Activated CD8-positive, alpha-beta T cell treated with anti-CD3 and anti-CD28 coated beads for 36 hours (primary cell): Measurements from ENCODE around the gene CHD6. TPM values are rescaled to one million over a fixed set of nuclear protein-coding genes. Genes with fewer than 3 reads are reported as not detected.

ENCODE experiments used
- ATAC-seq: fragments of 200-7000 bp; cut with Tn5 transposase; one replicate; pipeline ENCODE4 v1.10.0; 2021; ENCODE audit warnings: mild to moderate bottlenecking, moderate library complexity
- CTCF ChIA-PET: fragments of 350-600 bp; sonication (Branson Sonifier 250); formaldehyde crosslinking; loops from one replicate; lab custom pipeline; 2021; ENCODE audit warnings: antibody characterized with exemption; lab: Charles Lee
- POLR2A ChIA-PET: fragments of 350-600 bp; sonication (Branson Sonifier 250); formaldehyde crosslinking; loops from one replicate; lab custom pipeline; 2021; ENCODE audit warnings: antibody characterized with exemption; lab: Charles Lee
- DNase-seq: peaks from one replicate; pipeline ENCODE4 v3.0.0-alpha.2; 2020
- H3K27ac Mint-ChIP-seq: one replicate; pipeline ENCODE4 v1.8.0; 2021; ENCODE audit warnings: mild to moderate bottlenecking, mixed read lengths
- H3K27me3 Mint-ChIP-seq: one replicate; pipeline ENCODE4 v1.8.0; 2021; ENCODE audit warnings: mixed read lengths
- H3K36me3 Mint-ChIP-seq: one replicate; pipeline ENCODE4 v1.8.0; 2021; ENCODE audit warnings: low read depth, mixed read lengths
- H3K4me1 Mint-ChIP-seq: one replicate; pipeline ENCODE4 v1.8.0; 2021; ENCODE audit warnings: low read depth, mixed read lengths
- H3K4me3 Mint-ChIP-seq: one replicate; pipeline ENCODE4 v1.8.0; 2021; ENCODE audit warnings: mild to moderate bottlenecking, moderate library complexity, mixed read lengths
- H3K9me3 Mint-ChIP-seq: one replicate; pipeline ENCODE4 v1.8.0; 2021; ENCODE audit warnings: mixed read lengths
- intact Hi-C: fragments of 100-400 bp; cut with micrococcal nuclease; formaldehyde crosslinking; loops from one replicate; pipeline ENCODE4 v1.10.0; 2022
- total RNA-seq, 2 experiments: library from RNA; stranded (reverse); gene quantifications; one replicate each; pipeline ENCODE4 v1.2.3, GENCODE V29; 2021
- TF ChIP-seq, protein P1 (sequence below): fragments of 200-600 bp; IDR thresholded peaks from one replicate; pipeline ENCODE4 v1.8.0; 2022; ENCODE audit warnings: antibody characterized with exemption, mild to moderate bottlenecking

The CHD6 gene
- total RNA-seq, 2 experiments from 2014 or later: 25.4 to 28.2 TPM

DNA sequence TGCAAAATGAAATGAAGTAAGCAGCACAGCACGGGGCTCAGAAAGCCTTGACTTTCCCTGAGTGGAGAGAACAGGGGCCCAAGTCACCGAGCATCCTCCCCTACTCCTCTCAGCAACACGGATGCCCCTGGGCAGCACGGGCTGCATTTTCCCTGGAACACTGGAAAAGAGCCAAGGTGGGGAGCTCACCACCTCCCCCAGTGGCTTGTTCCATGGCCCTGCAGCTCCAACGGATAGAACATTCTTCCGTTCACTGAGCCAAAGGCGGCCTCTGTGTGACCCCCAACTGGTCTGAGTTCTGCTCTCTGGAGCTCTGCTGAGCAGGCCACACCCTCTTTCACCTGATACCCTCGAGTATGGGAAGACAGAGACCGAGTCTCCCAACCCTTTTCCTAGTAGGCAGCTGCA lies 230.7 kb downstream of the CHD6 start:
- H3K27me3 Mint-ChIP-seq: peaks cover 2% of the 10 kb centered on the region
- H3K36me3 Mint-ChIP-seq: no peaks in the 10 kb centered on the region
- intact Hi-C loops: no loop called here
- CTCF ChIA-PET: no interaction called here
- H3K4me3 Mint-ChIP-seq: no peak overlapping the region
- POLR2A ChIA-PET: no interaction called here
- no peaks in the 10 kb centered on the region for H3K4me1 Mint-ChIP-seq
- DNase-seq: no peak
- no peaks in the 10 kb centered on the region for H3K9me3 Mint-ChIP-seq
- ATAC-seq: no peak
- no peak overlapping the region for H3K27ac Mint-ChIP-seq
- TF ChIP-seq, protein P1, sequence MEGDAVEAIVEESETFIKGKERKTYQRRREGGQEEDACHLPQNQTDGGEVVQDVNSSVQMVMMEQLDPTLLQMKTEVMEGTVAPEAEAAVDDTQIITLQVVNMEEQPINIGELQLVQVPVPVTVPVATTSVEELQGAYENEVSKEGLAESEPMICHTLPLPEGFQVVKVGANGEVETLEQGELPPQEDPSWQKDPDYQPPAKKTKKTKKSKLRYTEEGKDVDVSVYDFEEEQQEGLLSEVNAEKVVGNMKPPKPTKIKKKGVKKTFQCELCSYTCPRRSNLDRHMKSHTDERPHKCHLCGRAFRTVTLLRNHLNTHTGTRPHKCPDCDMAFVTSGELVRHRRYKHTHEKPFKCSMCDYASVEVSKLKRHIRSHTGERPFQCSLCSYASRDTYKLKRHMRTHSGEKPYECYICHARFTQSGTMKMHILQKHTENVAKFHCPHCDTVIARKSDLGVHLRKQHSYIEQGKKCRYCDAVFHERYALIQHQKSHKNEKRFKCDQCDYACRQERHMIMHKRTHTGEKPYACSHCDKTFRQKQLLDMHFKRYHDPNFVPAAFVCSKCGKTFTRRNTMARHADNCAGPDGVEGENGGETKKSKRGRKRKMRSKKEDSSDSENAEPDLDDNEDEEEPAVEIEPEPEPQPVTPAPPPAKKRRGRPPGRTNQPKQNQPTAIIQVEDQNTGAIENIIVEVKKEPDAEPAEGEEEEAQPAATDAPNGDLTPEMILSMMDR: no peak

DNA sequence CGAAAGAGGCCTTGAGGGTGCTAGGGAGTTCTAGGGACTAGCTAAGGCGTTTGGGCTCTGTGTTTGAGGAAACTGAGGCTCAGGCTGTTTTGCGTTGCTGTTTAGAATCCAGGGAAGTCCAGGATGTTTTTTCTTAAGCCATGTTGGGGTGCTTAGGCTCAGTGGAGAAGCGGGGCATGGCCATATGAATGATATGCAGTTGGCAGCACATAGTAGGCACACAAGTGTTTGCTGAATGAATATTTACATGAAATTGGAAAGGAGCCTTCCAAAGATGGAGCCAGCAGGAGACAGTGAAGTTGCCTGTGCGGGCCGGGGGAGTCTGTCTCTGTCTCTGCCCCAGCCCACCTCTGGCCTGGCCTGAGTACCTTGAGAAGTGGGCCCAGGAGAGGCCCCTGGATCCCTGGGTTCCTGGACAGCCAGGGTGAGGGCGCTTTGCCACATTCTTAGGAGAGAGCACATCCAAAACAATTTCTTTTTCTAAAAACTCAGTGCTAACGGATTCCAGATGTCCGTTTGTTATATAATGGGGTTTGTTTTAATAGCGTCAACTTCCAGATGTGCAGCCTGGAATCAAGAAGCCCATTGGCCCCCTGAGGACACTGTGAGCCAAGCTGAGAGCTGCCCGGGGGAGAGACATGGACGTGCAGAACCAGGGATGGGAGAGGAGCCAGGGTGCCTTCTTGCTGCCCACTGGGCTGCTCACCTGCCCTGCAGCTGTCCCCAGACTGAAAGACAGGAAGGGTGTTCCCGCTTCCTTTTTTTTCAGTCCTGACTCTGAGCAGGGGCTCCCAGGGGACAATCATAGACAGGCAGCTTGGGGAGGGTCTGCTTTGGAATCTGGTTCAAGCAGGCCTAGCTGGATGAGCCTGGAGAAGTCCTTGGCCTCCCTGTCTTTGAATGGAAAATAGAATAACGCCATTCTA lies 231.4 kb downstream of the CHD6 start:
- POLR2A ChIA-PET: no interaction called here
- H3K27ac Mint-ChIP-seq: no peak overlapping the region
- DNase-seq: no peak

DNA sequence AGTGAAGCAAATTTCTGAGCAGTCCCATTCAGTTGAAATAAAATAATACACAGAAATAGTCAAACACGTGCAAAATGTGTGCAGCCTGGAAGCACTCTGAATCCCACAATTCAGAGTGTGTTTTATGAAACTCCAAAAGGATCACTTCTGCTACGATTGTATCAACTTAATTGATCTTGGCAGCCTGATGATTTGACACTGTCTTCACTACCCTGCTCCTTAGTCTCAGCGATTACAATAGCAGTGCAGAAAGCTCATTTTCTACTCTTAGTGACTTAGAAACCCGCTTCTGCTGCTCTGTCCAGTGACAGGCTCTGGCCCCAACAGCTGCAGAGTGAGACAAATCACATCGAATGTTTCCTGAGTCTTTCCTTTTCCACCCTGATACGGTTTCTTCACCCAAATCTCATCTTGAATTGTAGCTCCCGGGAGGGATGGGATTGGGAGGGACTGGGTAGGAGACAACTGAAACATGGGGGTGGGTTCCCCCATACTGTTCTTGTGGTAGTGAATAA lies 235.3 kb downstream of the CHD6 start:
- ChIA-PET POLR2A (interaction anchor here (1.2 kb wide), 1 partner anchor 11 kb away, joined by 3 read pairs; no protein-coding TSS in a partner anchor), CTCF (no interaction called here)
- Mint-ChIP-seq H3K9me3 (no peaks in the 10 kb centered on the region), H3K36me3 (no peaks in the 10 kb centered on the region), H3K4me1 (no peaks in the 10 kb centered on the region), H3K27ac (no peak overlapping the region), H3K27me3 (peaks cover 7% of the 10 kb centered on the region), H3K4me3 (no peak overlapping the region)
- no peak for DNase-seq
- TF ChIP-seq, protein P1: no peak
- intact Hi-C loops: no loop called here
- no peak for ATAC-seq

More for the DNA sequence above, 231.4 kb downstream of the CHD6 start:
- Mint-ChIP-seq H3K4me3 (no peak overlapping the region), H3K4me1 (no peaks in the 10 kb centered on the region), H3K27me3 (peaks cover 2% of the 10 kb centered on the region), H3K36me3 (no peaks in the 10 kb centered on the region), H3K9me3 (no peaks in the 10 kb centered on the region)
- ATAC-seq: no peak
- intact Hi-C loops: no loop called here
- TF ChIP-seq, protein P1: no peak
- CTCF ChIA-PET: no interaction called here

DNA sequence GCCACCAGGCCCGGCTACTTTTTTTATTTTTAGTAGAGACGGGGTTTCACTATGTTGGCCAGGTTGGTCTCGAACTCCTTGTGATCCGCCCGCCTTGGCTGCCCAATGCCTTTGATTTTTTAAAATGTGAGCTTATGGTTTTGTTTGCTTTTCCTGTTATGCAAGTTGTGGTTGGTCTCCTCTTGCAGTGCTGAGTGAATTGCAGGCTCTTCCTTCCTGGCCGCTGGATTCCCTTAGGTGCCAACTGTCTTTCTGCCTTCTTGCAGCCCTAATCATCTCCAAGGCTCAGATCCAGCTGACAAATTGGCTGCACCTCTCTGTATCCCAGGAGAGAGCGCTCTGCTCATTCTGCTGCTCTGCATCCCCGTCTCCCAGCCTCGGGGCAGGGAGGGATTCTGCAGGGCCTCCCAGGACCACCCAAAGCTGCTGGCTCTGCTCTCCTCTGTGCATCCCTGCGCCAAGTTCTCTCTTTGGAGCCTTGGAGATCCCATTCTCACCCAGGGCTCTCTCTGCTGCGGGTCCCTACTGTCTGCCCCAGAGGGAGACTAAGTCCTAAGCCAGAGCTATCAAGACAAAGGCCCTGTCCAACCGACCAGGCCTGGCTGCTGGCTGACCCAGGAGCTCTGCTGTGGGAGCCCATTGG lies 237.5 kb downstream of the CHD6 start:
- ATAC-seq: no peak
- no peak overlapping the region for H3K4me3 Mint-ChIP-seq
- no peaks in the 10 kb centered on the region for H3K9me3 Mint-ChIP-seq
- ChIA-PET POLR2A (no interaction called here), CTCF (no interaction called here)
- H3K27ac Mint-ChIP-seq: no peak overlapping the region
- TF ChIP-seq, protein P1: no peak
- DNase-seq: no peak
- H3K4me1 Mint-ChIP-seq: no peaks in the 10 kb centered on the region
- H3K36me3 Mint-ChIP-seq: no peaks in the 10 kb centered on the region
- H3K27me3 Mint-ChIP-seq: peaks cover 20% of the 10 kb centered on the region
- intact Hi-C loops: no loop called here
